Right lobe of liver (tissue), 4 donors: ENCODE measurements around the gene TMEM256.

Experiments
- POLR2A ChIP-seq: fragments of 450-650 bp; IDR thresholded peaks from one replicate; pipeline ENCODE4 v1.6.1; 2017; ENCODE audit warnings: antibody characterized with exemption, mild to moderate bottlenecking
- TF ChIP-seq, protein P1 (sequence below), 4 donors: fragments of 200-600 bp in 3 of 4; fragments of 450-650 bp in 1 of 4; IDR thresholded peaks; one replicate each; pipeline versions ENCODE4 v1.5.1 to v1.8.0; 2016 to 2022; ENCODE audit warnings: antibody characterized with exemption in 4 of 4, mild to moderate bottlenecking in 2 of 4
- donor health status: DM: no; HTN: no; CAD: no.
- donor health status: DM: no; HTN: no; CAD: no.
- donor health status: DM: no; HTN: yes; CAD: no.

DNA sequence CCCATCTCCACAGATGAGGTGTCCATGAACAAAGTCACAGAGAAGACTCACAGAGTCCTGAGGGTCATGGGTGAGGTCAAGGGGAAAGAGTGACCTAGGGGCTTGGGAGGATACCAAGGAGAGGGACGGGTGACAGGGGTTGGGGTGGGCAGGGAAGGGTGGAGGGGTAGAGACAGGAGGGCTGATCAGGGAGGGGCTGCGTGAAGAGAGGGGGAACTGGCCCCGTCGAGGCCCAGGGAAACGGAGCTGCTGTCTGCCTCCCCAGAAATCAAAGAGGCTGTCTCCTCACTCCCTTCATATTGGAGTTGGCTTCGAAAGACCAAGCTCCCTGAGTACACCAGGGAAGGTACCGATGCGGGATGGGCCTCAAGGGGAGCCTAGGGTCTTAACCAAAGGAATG lies 48.3 kb downstream of the TMEM256 start:
- TF ChIP-seq, protein P1, sequence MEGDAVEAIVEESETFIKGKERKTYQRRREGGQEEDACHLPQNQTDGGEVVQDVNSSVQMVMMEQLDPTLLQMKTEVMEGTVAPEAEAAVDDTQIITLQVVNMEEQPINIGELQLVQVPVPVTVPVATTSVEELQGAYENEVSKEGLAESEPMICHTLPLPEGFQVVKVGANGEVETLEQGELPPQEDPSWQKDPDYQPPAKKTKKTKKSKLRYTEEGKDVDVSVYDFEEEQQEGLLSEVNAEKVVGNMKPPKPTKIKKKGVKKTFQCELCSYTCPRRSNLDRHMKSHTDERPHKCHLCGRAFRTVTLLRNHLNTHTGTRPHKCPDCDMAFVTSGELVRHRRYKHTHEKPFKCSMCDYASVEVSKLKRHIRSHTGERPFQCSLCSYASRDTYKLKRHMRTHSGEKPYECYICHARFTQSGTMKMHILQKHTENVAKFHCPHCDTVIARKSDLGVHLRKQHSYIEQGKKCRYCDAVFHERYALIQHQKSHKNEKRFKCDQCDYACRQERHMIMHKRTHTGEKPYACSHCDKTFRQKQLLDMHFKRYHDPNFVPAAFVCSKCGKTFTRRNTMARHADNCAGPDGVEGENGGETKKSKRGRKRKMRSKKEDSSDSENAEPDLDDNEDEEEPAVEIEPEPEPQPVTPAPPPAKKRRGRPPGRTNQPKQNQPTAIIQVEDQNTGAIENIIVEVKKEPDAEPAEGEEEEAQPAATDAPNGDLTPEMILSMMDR (IDR thresholded peaks at IDR 0.05): no peak
- TF ChIP-seq POLR2A: no peak
